Activated CD8-positive, alpha-beta memory T cell treated with anti-CD3 and anti-CD28 coated beads, Interleukin-2, amount 50 U/mL, for 1 hour (primary cell): ENCODE data around the gene APEH.
"Not testable (repeated sequence)": the region's sequence is repeated elsewhere in the genome, so short reads cannot be mapped to it uniquely, and the experiment has no call there.

ENCODE experiments used
- DNase-seq: peaks from one replicate; pipeline ENCODE4 v3.0.0-alpha.2; 2020; ENCODE audit errors: extremely low read depth

APEH gene

GRCh38 chr3:49689908-49690624 is 15.9 kb downstream of the APEH start:
- DNase-seq = not testable (repeated sequence)

- not testable (repeated sequence) for DNase-seq
Observed at GRCh38 chr3:49690856-49691255, 16.7 kb downstream of the APEH start.

GRCh38 chr3:49691481-49691880 is 17.3 kb downstream of the APEH start:
- not testable (repeated sequence) for DNase-seq

- DNase-seq = not testable (repeated sequence)
Observed at GRCh38 chr3:49694409-49695070, 20.4 kb downstream of the APEH start.

GRCh38 chr3:49695350-49696015 is 21.3 kb downstream of the APEH start:
- not testable (repeated sequence) for DNase-seq

DNA sequence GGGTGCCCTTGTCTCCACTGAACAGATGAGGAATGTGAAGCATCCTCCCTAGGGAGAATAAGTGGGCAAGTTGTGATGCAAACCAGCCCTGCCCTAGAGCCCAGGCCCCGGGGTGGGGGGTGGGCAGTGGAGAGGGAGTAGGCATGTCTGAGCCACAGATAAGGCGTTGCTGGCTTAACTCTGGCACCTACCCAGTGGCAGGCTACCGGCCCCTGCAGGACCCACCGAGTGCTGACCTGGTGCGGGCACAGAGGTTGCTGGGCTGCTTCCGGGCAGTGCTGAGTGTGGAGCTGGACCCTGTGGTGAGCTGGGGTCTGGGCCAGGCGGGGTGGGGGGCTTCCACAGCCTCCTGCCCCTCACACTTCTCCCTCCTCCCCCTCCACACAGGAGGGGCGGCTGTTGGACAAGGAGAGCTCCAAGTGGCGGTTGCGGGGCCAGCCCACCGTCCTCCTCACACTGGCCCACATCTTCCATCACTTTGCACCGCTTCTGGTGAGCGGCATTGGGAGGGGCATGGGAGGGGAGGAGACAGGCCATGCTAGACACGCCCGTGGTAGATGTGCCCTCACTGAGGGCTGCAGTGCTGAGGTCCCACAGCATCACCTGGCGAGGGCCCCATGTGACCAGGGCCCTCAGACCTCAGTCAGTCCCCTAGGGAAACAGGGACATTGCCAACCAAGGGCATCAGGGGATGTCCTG is 25.3 kb downstream of the APEH start:
- no peak for DNase-seq

GRCh38 chr3:49700014-49700413 is 25.9 kb downstream of the APEH start:
- no peak for DNase-seq

DNA sequence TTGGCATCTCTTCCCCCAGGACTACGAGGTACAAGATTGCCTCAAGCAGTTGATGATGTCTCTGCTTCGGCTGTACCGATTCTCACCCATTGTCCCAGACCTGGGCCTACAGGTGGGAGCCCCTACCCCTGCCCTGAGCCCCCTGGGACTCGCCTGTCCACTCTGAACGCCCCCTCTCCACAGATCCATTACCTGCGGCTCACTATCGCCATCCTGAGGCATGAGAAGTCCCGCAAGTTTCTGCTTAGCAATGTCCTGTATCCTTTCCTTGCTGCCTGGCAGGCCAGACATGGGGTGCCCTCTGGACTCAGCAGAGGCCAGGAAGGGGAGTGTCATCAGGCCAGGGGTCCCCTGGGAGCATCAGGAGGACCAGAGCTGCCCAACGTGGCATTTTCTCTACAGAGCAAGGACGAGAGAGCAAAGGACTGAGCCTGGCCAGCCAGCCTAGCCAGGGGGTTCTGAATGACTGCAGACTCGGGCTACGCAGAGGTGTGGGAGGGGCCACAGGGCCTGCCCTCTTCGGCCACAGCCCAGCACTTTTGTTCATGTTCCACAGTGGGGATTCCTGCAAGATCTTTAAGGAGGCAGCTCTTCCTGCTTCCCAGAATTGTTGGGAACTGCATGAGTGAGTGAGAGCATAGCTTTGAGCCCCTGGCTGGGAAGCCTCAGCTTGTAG is 26.4 kb downstream of the APEH start:
- DNase-seq = no peak

GRCh38 chr3:49701388-49702077 is 27.4 kb downstream of the APEH start:
- no peak for DNase-seq

GRCh38 chr3:49702672-49703071 is 28.5 kb downstream of the APEH start:
- DNase-seq = no peak

DNA sequence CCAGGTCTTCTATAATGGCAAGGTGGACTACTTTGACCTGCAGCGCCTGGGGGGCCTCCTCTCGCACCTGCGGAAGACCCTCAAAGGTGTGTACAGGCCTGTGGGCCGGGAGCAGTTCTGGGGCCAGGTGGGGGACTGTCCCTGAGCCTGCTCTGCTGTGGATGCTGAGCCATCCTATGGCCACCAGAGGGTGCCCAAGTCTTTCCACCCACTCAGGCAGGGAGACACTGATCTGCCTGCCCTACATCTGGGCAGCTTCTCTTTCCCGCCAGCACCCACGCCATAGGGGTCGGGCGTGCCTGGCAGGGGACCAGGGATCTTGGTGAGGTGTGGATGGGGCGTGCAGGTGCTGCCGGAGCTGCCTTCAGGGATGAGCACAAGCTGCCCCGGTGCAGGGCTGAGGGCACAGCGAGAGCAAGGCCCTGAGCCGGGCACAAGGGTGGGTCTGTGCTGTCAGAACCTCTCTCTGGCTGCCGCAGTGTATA is 29.3 kb downstream of the APEH start:
- peak; percentile 24 for DNase-seq

- DNase-seq = no peak
Observed at GRCh38 chr3:49703956-49704355, 29.8 kb downstream of the APEH start.

DNA sequence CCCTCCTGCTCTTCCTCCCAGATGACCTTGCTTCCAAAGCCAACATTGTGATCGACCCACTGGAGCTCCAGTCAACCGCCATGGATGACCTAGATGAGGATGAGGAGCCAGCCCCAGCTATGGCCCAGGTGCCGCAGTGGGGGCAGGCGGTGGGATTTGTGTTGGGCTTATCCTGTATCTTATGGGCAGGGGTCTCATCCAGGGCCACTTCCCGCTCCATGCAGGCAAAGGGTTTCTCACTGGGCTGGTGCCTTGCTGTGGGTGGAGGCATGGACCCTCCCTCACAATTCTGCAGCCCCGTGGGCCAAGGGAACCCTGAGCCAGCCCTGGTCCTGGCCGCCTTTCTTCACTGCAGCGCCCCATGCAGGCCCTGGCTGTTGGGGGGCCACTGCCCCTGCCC is 30.5 kb downstream of the APEH start:
- DNase-seq = no peak

DNA sequence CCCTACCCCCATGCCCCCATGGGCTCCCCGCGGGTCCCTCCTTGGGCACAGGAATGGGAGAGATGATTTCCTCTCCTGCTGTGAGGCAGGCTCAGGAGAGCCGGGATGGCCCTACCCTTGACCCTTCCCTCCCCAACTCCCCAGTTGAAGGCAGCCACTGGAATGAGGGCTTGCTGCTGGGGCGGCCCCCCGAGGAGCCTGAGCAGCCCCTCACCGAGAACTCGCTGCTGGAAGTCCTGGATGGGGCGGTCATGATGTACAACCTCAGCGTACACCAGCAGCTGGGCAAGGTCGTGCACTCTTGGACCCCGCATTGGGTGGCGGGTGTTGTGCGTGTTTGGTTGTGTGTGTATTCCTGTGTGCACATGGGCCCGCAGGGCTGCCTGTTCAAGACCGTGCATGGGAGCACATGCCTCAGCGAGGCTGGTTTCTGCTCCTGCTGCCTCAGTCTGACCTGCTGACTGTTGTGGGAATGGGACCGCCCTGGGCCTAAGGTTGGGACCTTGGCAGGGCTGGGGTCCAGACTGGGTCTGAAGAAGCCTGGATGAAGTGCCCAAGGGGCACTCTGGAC is 31.3 kb downstream of the APEH start:
- DNase-seq = no peak

- DNase-seq = no peak
Observed at GRCh38 chr3:49706456-49707112, 32.4 kb downstream of the APEH start.

DNA sequence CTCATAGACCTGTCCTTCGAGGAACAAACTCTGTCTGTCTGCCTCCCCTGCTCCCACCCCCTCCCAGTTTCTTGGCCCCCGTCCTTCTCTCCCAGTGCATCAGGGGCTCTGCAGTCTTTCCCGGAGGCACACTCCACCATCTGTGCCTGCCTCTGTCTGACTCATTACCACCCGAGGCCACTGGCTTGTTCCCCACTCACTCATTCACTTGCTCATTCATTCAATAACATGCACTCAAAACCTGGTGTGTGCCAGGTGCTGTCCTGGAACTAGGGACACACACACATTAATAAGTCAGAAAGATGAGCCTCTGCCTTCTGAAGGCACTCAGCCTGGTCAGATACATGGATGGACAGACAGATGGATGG is 32.9 kb downstream of the APEH start:
- DNase-seq = no peak

- DNase-seq = no peak
Observed at GRCh38 chr3:49709852-49710251, 35.7 kb downstream of the APEH start.

- no peak for DNase-seq
Observed at GRCh38 chr3:49711489-49711888, 37.3 kb downstream of the APEH start.

DNA sequence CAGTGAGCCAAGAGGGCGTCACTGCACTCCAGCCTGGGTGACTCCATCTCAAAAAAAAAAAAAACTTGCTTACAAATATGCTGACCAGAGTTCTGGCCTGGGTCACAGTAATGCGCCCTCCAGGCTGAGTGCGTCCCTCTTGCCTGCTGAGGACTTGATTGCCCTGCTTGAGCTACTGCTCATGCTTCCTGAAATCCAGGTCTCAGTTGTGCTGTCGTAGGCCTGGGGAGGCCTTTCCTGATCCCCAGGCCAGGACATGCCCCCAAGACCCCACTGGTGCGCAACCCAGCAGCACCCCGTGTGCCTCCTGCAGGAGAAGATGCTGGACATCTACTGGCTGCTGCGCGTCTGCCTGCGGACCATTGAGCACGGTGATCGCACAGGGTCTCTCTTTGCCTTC is 38.0 kb downstream of the APEH start:
- no peak for DNase-seq

DNA sequence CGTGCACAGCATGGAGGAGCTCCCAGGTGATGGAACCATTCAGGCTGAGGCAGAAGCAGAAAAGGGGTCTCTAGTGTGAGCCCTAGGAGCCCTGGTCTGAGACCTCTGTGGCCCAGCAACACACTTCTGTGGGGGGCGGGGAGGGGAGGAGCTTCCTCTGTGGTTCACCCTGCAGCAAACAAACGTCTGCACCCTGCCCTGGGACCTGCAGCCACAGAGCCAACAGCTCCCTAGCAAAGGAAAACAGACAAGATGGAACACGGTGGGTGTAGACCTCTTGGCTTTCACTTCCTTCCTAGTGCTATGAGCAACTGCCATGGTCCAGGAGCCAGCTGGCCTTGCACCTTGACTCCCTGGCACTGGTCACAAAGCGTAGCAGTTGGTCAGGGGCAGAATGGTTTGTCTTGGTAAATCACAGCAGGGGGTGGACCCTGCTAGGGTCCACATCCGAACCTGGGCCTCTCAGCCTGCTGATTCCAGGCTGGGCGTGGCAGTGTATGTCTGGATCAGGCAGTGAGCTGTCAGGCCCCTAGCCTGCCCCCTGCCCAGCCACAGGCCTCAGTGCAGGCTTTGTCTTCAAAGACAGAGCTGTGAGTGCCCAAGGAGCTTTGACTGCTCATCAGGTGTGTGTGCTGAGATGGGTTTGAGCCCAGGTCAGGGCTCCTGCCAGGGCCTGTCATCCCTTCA is 38.6 kb downstream of the APEH start:
- no peak for DNase-seq
